Activated naive CD4-positive, alpha-beta T cell treated with anti-CD3 and anti-CD28 coated beads, Interleukin-2, amount 50 U/mL, for 72 hours (primary cell): ENCODE results near the gene ZNF528. TPM values are rescaled to one million over a fixed set of nuclear protein-coding genes. Genes with fewer than 3 reads are reported as not detected.

Experiments
- total RNA-seq, 2 donors: library from RNA; stranded (reverse); gene quantifications; one replicate each; pipeline ENCODE4 v1.2.3, GENCODE V29; 2022

ZNF528 gene
- total RNA-seq, 2 donors from 2014 or later, result 4.8 to 6.7 TPM

Other genes starting within 250 kb of the ZNF528 start
- gene ZNF836, start 226.2 kb upstream of the ZNF528 start, total RNA-seq, result 10 to 100 TPM; 11.8 to 11.9 TPM
- 100 to 1,000 TPM; 160 to 231 TPM for gene PPP2R1A, start 207.8 kb upstream of the ZNF528 start, total RNA-seq
- gene ZNF766, start 128.3 kb upstream of the ZNF528 start, total RNA-seq, result 10 to 100 TPM; 22.4 to 24.2 TPM
- 1 to 10 TPM; 2.0 to 9.9 TPM for gene ZNF480, start 100.7 kb upstream of the ZNF528 start, total RNA-seq
- gene ZNF610, start 61.6 kb upstream of the ZNF528 start, total RNA-seq, result 1 to 10 TPM in 1 of 2 donors, under 1 TPM in 1; 0.58 to 1.1 TPM
- 1 to 10 TPM; 8.5 to 9.6 TPM for gene ZNF880, start 27.9 kb upstream of the ZNF528 start, total RNA-seq
- not detected for gene ZNF534, start 31.3 kb downstream of the ZNF528 start, total RNA-seq
- under 1 TPM; 0.47 to 0.57 TPM for gene ZNF578, start 55.7 kb downstream of the ZNF528 start, total RNA-seq
- gene ZNF808, start 129.8 kb downstream of the ZNF528 start, total RNA-seq, result 10 to 100 TPM; 22.5 to 32.7 TPM
- gene ZNF701, start 172.4 kb downstream of the ZNF528 start, total RNA-seq, result 10 to 100 TPM; 18.7 to 26.4 TPM
- 10 to 100 TPM; 37.0 to 49.9 TPM for gene ZNF83, start 240.5 kb downstream of the ZNF528 start, total RNA-seq